GM12892 (cell line): Measurements from ENCODE around the gene NT5E.

Source experiments
- POLR2A ChIP-seq: IDR thresholded peaks from 2 replicates; pipeline ENCODE4 v1.6.1; 2011; ENCODE audit warnings: low read depth, low read length, control low read depth
- POLR2AphosphoS5 ChIP-seq: IDR thresholded peaks from 2 replicates; pipeline ENCODE4 v1.6.1; 2011; ENCODE audit warnings: low read depth, low read length, control low read depth
- TAF1 ChIP-seq: IDR thresholded peaks from 2 replicates; pipeline ENCODE4 v1.6.1; 2011; ENCODE audit warnings: low read depth, mild to moderate bottlenecking, control low read depth, low read length, borderline replicate concordance

DNA sequence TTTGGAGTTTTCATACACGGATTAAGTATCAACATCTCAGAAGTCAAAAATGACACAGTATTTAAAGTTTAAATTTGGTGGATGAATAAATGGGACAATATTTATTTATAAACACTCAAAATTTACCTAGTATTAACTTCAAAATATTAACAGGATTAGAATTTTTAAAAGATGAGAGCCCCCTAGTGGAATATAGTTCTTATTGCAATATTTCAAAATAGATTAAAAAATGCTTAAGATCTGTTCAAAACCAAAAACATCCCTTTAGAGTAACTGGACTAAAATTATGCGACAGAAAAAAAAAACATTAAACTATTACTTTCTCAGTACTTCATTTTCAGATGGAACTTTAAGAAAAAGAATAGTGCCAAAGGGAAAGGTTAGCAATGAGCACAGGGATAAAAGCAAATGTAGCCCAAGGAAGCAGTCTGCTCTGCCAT, 87.2 kb downstream of the NT5E start:
- TF ChIP-seq POLR2AphosphoS5 (no peak), POLR2A (no peak), TAF1 (no peak)
